Measurements from ENCODE around the gene CEACAM7.

- TF ChIP-seq FOXM1 (IDR thresholded peaks at IDR 0.05; ENCODE audit: borderline replicate concordance): no peak
- TF ChIP-seq BHLHE40 (IDR thresholded peaks at IDR 0.05; ENCODE audit: borderline replicate concordance): no peak
- TF ChIP-seq SP1 (IDR thresholded peaks at IDR 0.05): no peak
- no peak for TF ChIP-seq SUZ12 (IDR thresholded peaks at IDR 0.05)
Observed at GRCh38 chr19:41702171-41702651, 14.1 kb upstream of the CEACAM7 start.

Measured in HEK293T (cell line).